Stimulated activated CD8-positive, alpha-beta memory T cell treated with anti-CD3 and anti-CD28 coated beads, Interleukin-4, amount 100 ng/mL, for 4 hours (primary cell): ENCODE results near the gene MDM4.

ENCODE experiments used
- DNase-seq, 2 donors: peaks; one replicate each; pipeline ENCODE4 v3.0.0-alpha.2; 2020; ENCODE audit warnings: low read depth in 2 of 2, low spot score in 1 of 2

Gene MDM4

GRCh38 chr1:204602871-204603542 lies 86.8 kb downstream of the MDM4 start:
- no peak for DNase-seq

- DNase-seq, result no peak
These were observed 89.6 kb downstream of the MDM4 start for GRCh38 chr1:204605791-204606190.
